Heart left ventricle (tissue), 13 donors: ENCODE results near the gene NEMP1.

ENCODE experiments used
- POLR2A ChIP-seq, 2 donors: fragments of 450-650 bp; IDR thresholded peaks; one replicate each; pipeline ENCODE4 v1.6.1; 2017; ENCODE audit warnings: antibody characterized with exemption in 2 of 2, mild to moderate bottlenecking in 2 of 2, moderate library complexity in 2 of 2
- TF ChIP-seq, protein P1 (sequence below), 12 donors: fragments of 200-600 bp; sonication (generic) in 4 of 12; IDR thresholded peaks; one replicate each; pipeline versions ENCODE4 v1.5.0 to v1.8.0; 2018 to 2022; ENCODE audit warnings: antibody characterized with exemption in 12 of 12, mild to moderate bottlenecking in 5 of 12
- donor health status: ischemic (EF 13 %, LVEDD 7.1; RV severe dilation, severe dysfunction).
- donor health status: DM: no; HTN: yes; CAD: no.
- donor health status: DM: no; HTN: no; CAD: no.
- donor health status: ischemic (EF 25% LVEDD 6.9; RV normal size, moderate dysfunction).
- donor health status: ischemic (EF 25% LVEDD 5.7; RV mildly dilated, moderate dysfunction).
- donor health status: ischemic (EF 35%, LVEDD 5.7; RV mildly dilated, moderate dysfunction).
- donor health status: nonischemic (EF 11% LVEDD 7.7; RV severe dilation, severe dysfunction).
- donor health status: DM: yes; HTN: yes; CAD: no.
- donor health status: PGD.
- donor health status: ischemic (EF 29% LVEDD 5.4; RV normal size, mild dysfunction).
- donor health status: nonischemic (EF 23%, LVEDD 6.1; RV moderate dilation, normal function).

DNA sequence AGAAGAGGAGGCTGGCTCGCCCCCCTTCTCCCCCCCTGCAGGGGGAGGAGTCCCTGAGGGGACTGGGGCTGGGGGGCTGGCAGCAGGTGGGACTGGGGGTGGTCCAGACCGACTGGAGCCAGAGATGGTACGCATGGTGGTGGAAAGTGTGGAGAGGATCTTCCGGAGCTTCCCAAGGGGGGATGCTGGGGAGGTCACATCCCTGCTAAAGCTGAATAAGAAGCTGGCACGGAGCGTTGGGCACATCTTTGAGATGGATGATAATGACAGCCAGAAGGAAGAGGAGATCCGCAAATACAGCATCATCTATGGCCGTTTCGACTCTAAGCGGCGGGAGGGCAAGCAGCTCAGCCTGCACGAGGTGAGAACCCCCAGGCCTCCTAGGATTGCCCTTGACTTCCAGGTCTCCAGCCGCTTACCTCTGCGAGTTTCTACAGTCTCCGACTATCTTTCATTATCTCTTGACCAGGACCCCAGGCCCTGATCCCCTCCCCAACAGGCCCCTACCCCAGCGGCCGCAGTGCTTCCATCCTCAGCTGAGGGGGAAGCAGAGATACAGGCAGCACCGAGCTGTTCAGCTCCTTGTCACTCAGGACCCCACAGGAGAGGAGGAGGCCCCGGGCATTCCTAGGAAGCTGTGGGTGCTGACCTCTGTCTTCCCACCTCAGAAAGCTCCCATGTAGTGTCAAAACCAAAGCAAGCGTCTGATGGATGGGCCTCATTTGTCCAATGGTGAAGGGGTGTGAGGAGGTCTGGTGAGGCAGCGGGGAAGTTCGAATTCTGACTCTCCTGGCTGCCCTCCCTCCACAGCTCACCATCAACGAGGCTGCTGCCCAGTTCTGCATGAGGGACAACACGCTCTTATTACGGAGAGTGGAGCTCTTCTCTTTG is 13.3 kb upstream of the NEMP1 start:
- TF ChIP-seq, protein P1, sequence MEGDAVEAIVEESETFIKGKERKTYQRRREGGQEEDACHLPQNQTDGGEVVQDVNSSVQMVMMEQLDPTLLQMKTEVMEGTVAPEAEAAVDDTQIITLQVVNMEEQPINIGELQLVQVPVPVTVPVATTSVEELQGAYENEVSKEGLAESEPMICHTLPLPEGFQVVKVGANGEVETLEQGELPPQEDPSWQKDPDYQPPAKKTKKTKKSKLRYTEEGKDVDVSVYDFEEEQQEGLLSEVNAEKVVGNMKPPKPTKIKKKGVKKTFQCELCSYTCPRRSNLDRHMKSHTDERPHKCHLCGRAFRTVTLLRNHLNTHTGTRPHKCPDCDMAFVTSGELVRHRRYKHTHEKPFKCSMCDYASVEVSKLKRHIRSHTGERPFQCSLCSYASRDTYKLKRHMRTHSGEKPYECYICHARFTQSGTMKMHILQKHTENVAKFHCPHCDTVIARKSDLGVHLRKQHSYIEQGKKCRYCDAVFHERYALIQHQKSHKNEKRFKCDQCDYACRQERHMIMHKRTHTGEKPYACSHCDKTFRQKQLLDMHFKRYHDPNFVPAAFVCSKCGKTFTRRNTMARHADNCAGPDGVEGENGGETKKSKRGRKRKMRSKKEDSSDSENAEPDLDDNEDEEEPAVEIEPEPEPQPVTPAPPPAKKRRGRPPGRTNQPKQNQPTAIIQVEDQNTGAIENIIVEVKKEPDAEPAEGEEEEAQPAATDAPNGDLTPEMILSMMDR (IDR thresholded peaks at IDR 0.05): no peak
- no peak for TF ChIP-seq POLR2A (IDR thresholded peaks at IDR 0.05)
